ENCODE results near the gene ZSWIM3. TPM values are rescaled to one million over a fixed set of nuclear protein-coding genes. Genes with fewer than 3 reads are reported as not detected.

ZSWIM3 gene
- total and polyA plus RNA-seq, 2 of the 8 experiments (the other 6 are each of a cell fraction or from before 2014, with no cell fraction given): 5.5 to 6.9 TPM

GRCh38 chr20:45819466-45819865 lies 37.9 kb upstream of the ZSWIM3 start:
- H3K4me3 ChIP-seq (ENCODE audit: extremely low read depth in 1 of 4, insufficient read depth in 2 of 4, low read depth in 3 of 4, low read length in 4 of 4): no peak overlapping the region
- POLR2A ChIA-PET (ENCODE audit: partially characterized antibody): interaction anchor here (0.6 to 10.4 kb wide), 12 partner anchors 8 to 151 kb away, joined by 3 to 90 read pairs (median 5); partner anchors contain the start of genes DNTTIP1, PCIF1, SNX21 and WFDC3
- FAIRE-seq (no peak), DNase-seq (ENCODE audit: low read depth in 1 of 2, low spot score in 2 of 2) (no peak)
- no peak overlapping the region for H2BK12ac ChIP-seq (ENCODE audit: low read depth, low read length)
- WGBS, 2 experiments (ENCODE audit: extremely low coverage in 1 of 2, insufficient coverage in 1 of 2, insufficient read length in 1 of 2, insufficient replicate concordance in 2 of 2, low coverage in 1 of 2, low lambda C conversion rate in 2 of 2, missing lambda C conversion rate in 1 of 2): 89% methylated on average over 4 of the region's 4 CpGs; no CpG with 5 or more reads in 1 of the 2 experiments
- CTCF ChIA-PET (ENCODE audit: partially characterized antibody): interaction anchor here (0.7 to 2.7 kb wide), 5 partner anchors 10 to 123 kb away, joined by 3 to 12 read pairs (median 4); partner anchors contain the start of gene SNX21
- no peak overlapping the region for H2AFZ ChIP-seq (ENCODE audit: low read length)
- TF ChIP-seq ZNF274 (IDR thresholded peaks at IDR 0.05; ENCODE audit: borderline replicate concordance, extremely low read depth, low read length): no peak
- TF ChIP-seq SRF (IDR thresholded peaks at IDR 0.05; ENCODE audit: low read depth, low read length): no peak
- TF ChIP-seq EZH2 (IDR thresholded peaks at IDR 0.05; ENCODE audit: low read depth, low read length, severe bottlenecking): no peak
- no peak for TF ChIP-seq POLR2AphosphoS5 (IDR thresholded peaks at IDR 0.05; ENCODE audit: low read depth, low read length)
- TF ChIP-seq BCL11A (IDR thresholded peaks at IDR 0.05; ENCODE audit: low read depth in 2 of 2, low read length in 2 of 2): no peak
- no peak for TF ChIP-seq TAF1 (IDR thresholded peaks at IDR 0.05; ENCODE audit: low read depth, low read length)
- no peak overlapping the region for H3K14ac ChIP-seq (ENCODE audit: insufficient read length)
- H4K20me1 ChIP-seq (replicated peaks in 1 of 2; ENCODE audit: control insufficient read depth in 1 of 2, insufficient read depth in 2 of 2, low read length in 2 of 2): peaks cover 3 to 4% of the 10 kb centered on the region in 2 experiments
- no peak overlapping the region for H3K4ac ChIP-seq (replicated peaks; ENCODE audit: insufficient read length, low read depth, low read length)
- no peak overlapping the region for H2BK5ac ChIP-seq (ENCODE audit: low read depth, low read length)
- H3K79me2 ChIP-seq (ENCODE audit: control insufficient read depth in 1 of 2, insufficient read depth in 2 of 2, low read length in 2 of 2): peaks cover 0 to 2% of the 10 kb centered on the region in 2 experiments; a peak in 2 of 4 replicates
- H3K9me3 ChIP-seq (ENCODE audit: insufficient read depth in 2 of 2, low read depth in 1 of 2, low read length in 1 of 2): no peaks in the 10 kb centered on the region
- no peak overlapping the region for H2AK5ac ChIP-seq (ENCODE audit: low read depth, low read length)
- peaks cover 0 to 12% (median 10%) of the 10 kb centered on the region in 4 experiments; a peak in 4 of 7 replicates for H3K27me3 ChIP-seq (replicated peaks in 1 of 4; ENCODE audit: control insufficient read depth in 3 of 4, extremely low read depth in 1 of 4, insufficient read depth in 3 of 4, low read length in 3 of 4)
- H4K8ac ChIP-seq (ENCODE audit: extremely low read depth, insufficient read depth, low read length): no peak overlapping the region
- H3K79me1 ChIP-seq (ENCODE audit: low read depth, low read length): no peaks in the 10 kb centered on the region
- H3K23me2 ChIP-seq (ENCODE audit: low read depth, low read length): peaks cover 2% of the 10 kb centered on the region; the same call in 1 of the 2 replicates
- no peak overlapping the region for H3K18ac ChIP-seq (ENCODE audit: extremely low read depth, low read length)
- H3K9ac ChIP-seq (replicated peaks in 1 of 4; ENCODE audit: extremely low read depth in 1 of 4, low read depth in 3 of 4, low read length in 3 of 4): no peak overlapping the region
- no peak overlapping the region for H3K56ac ChIP-seq (replicated peaks; ENCODE audit: insufficient read length, low read depth, low read length)
- no peak overlapping the region for H2BK120ac ChIP-seq (replicated peaks; ENCODE audit: low read depth, low read length)
- H4K5ac ChIP-seq (ENCODE audit: insufficient read length, low read depth, low read length): no peak overlapping the region
- peaks cover 0 to 7% (median 3%) of the 10 kb centered on the region in 4 experiments; a peak in 5 of 7 replicates for H3K4me1 ChIP-seq (replicated peaks in 1 of 4; ENCODE audit: control insufficient read depth in 3 of 4, insufficient read depth in 4 of 4, low read length in 3 of 4)
- no peak overlapping the region for H3K23ac ChIP-seq (ENCODE audit: insufficient read length)
- H4K91ac ChIP-seq (replicated peaks; ENCODE audit: insufficient read length, low read length): no peak overlapping the region
- H3K27ac ChIP-seq (ENCODE audit: low read depth, low read length): no peak overlapping the region
- H2BK15ac ChIP-seq (ENCODE audit: low read length): no peak overlapping the region
- peaks cover 12 to 29% (median 22%) of the 10 kb centered on the region in 4 experiments for H3K36me3 ChIP-seq (ENCODE audit: control insufficient read depth in 2 of 4, insufficient read depth in 4 of 4, low read length in 3 of 4)
- H3K4me2 ChIP-seq (ENCODE audit: insufficient read depth in 1 of 2, low read depth in 2 of 2, low read length in 2 of 2): no peak overlapping the region
- no peak overlapping the region for H2BK20ac ChIP-seq (ENCODE audit: low read length)
